Measurements from ENCODE around the gene ZFP64.

ZFP64 gene

DNA sequence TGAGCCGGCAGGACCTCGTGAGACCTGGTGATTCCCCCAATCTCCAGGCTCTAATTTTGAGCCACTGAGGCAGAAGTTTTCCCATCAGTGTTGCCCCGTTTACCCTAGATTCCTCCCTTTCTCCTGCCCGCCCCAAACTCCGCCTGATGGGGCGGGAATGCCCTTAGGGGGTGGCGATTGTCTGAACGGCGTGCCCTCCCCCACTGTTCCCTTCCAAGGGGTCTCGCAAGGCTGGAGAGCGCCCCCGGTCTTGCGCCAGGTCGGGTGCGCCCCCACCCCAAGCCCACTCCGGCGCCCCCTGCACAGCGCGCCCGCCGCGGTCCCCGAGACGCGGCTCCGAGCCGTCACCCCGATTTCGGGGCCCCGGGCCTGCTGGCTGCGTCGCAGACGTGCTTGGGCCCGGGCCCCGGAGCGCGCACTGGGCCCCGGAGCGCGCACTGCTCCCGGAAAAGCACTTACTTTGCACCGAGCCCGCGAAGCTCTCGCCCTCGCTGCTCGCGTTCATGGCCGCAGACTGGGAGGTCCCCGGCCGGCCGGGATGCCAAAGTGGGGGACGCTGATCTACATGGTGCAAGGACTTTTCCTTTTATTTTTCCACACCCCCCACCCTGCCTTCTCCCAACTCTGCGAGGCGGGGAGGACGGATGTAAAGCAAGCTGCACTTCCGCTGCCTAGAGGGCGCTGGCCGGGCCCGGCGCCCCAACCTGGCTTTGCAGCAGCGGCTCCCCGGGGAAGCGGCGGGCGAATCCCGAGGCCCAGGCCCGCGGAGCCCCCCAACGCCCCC is at the start of gene ZFP64:
Gene ZFP64, minus strand, starts transcription at position 648 of the 784 bp plus-strand sequence. Its CDS starts 143 bp downstream, at position 505.
- TF ChIP-seq, protein P1, sequence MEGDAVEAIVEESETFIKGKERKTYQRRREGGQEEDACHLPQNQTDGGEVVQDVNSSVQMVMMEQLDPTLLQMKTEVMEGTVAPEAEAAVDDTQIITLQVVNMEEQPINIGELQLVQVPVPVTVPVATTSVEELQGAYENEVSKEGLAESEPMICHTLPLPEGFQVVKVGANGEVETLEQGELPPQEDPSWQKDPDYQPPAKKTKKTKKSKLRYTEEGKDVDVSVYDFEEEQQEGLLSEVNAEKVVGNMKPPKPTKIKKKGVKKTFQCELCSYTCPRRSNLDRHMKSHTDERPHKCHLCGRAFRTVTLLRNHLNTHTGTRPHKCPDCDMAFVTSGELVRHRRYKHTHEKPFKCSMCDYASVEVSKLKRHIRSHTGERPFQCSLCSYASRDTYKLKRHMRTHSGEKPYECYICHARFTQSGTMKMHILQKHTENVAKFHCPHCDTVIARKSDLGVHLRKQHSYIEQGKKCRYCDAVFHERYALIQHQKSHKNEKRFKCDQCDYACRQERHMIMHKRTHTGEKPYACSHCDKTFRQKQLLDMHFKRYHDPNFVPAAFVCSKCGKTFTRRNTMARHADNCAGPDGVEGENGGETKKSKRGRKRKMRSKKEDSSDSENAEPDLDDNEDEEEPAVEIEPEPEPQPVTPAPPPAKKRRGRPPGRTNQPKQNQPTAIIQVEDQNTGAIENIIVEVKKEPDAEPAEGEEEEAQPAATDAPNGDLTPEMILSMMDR (IDR thresholded peaks at IDR 0.05; ENCODE audit: low read depth, low read length), result peak; percentile 50
- TF ChIP-seq MAX (IDR thresholded peaks at IDR 0.05; ENCODE audit: low read depth, low read length), result 0 out of 2 replicates have a peak, but pooled peaks have one; percentile 3
- TF ChIP-seq POLR2A (IDR thresholded peaks at IDR 0.05; ENCODE audit: extremely low read depth, insufficient read length), result peak; percentile 40
- TF ChIP-seq MYC (IDR thresholded peaks at IDR 0.05; ENCODE audit: low read depth, low read length), result no peak; the same call in 1 of the 2 replicates
- DNase-seq (ENCODE audit: low read depth), result peak; percentile 86
- peak within 1 kb of the TSS; percentile 92 for H3K4me3 ChIP-seq (ENCODE audit: low read depth, low read length)

DNA sequence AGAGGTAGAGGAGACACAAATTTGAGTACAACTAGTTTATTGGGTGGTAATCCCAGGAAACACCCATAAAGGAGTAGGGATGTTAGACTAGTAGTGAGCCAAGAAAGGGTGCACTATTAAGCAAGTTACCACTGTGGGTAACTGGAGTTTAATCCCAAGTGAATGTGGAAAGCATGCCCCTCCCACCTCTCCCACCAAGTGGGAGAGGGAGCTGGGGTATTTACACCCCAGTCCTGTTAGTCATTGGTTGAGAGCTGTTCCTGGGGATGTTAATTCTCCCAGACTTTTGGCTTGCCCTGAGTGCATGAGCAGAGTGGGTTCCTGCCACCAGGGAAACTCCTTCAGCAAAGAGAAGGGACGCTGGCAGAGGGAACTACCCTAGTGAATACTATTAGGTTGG is 49.2 kb upstream of the ZFP64 start:
- no peak for TF ChIP-seq POLR2A (IDR thresholded peaks at IDR 0.05; ENCODE audit: extremely low read depth, insufficient read length)
- TF ChIP-seq, protein P1 (IDR thresholded peaks at IDR 0.05; ENCODE audit: low read depth, low read length), result no peak
- no peak for TF ChIP-seq MAX (IDR thresholded peaks at IDR 0.05; ENCODE audit: low read depth, low read length)
- TF ChIP-seq MYC (IDR thresholded peaks at IDR 0.05; ENCODE audit: low read depth, low read length), result no peak
- H3K4me3 ChIP-seq (ENCODE audit: low read depth, low read length), result no peak overlapping the region
- no peak for DNase-seq (ENCODE audit: low read depth)

- DNase-seq (ENCODE audit: low read depth), result no peak
- no peak overlapping the region for H3K4me3 ChIP-seq (ENCODE audit: low read depth, low read length)
- TF ChIP-seq POLR2A (IDR thresholded peaks at IDR 0.05; ENCODE audit: extremely low read depth, insufficient read length) (no peak), MAX (IDR thresholded peaks at IDR 0.05; ENCODE audit: low read depth, low read length) (no peak), MYC (IDR thresholded peaks at IDR 0.05; ENCODE audit: low read depth, low read length) (no peak)
- TF ChIP-seq, protein P1 (IDR thresholded peaks at IDR 0.05; ENCODE audit: low read depth, low read length), result no peak
Measured at GRCh38 chr20:52239102-52239501, 47.5 kb upstream of the ZFP64 start.

- TF ChIP-seq POLR2A (IDR thresholded peaks at IDR 0.05; ENCODE audit: extremely low read depth, insufficient read length) (no peak), MYC (IDR thresholded peaks at IDR 0.05; ENCODE audit: low read depth, low read length) (no peak), MAX (IDR thresholded peaks at IDR 0.05; ENCODE audit: low read depth, low read length) (no peak)
- TF ChIP-seq, protein P1 (IDR thresholded peaks at IDR 0.05; ENCODE audit: low read depth, low read length), result no peak
- DNase-seq (ENCODE audit: low read depth), result no peak
- no peak overlapping the region for H3K4me3 ChIP-seq (ENCODE audit: low read depth, low read length)
Measured at GRCh38 chr20:52236292-52236691, 44.7 kb upstream of the ZFP64 start.

GRCh38 chr20:52235129-52235528 is 43.5 kb upstream of the ZFP64 start:
- no peak for DNase-seq (ENCODE audit: low read depth)
- H3K4me3 ChIP-seq (ENCODE audit: low read depth, low read length), result no peak overlapping the region

More at GRCh38 chr20:52235129-52235528, 43.5 kb upstream of the ZFP64 start:
- TF ChIP-seq MAX (IDR thresholded peaks at IDR 0.05; ENCODE audit: low read depth, low read length) (no peak), POLR2A (IDR thresholded peaks at IDR 0.05; ENCODE audit: extremely low read depth, insufficient read length) (no peak), MYC (IDR thresholded peaks at IDR 0.05; ENCODE audit: low read depth, low read length) (no peak)
- TF ChIP-seq, protein P1 (IDR thresholded peaks at IDR 0.05; ENCODE audit: low read depth, low read length), result no peak
